ENCODE data around the gene UBE2D4. TPM values are rescaled to one million over a fixed set of nuclear protein-coding genes. Genes with fewer than 3 reads are reported as not detected.
A peak's percentile ranks its signal among the peaks of the same experiment; 100 is the strongest.

UBE2D4 gene
- total RNA-seq (10 to 100 TPM; 10.9 to 11.0 TPM), polyA plus RNA-seq (10 to 100 TPM; 16.5 to 21.9 TPM)

GRCh38 chr7:43925984-43926797 is at the start of gene UBE2D4:
UBE2D4 (plus strand) TSS chr7:43926436; CDS start chr7:43926533, 97 bp downstream.
- peak within 1 kb of the TSS; percentile 85 to 93 (median 90) for H3K4me3 Mint-ChIP-seq
- ChIA-PET CTCF (ENCODE audit: partially characterized antibody) (interaction anchor here (0.5 to 1.4 kb wide), 2 partner anchors 92 to 1189 kb away, joined by 3 to 4 read pairs; no protein-coding TSS in a partner anchor), POLR2A (ENCODE audit: partially characterized antibody) (interaction anchor here (0.6 to 2.8 kb wide), 14 partner anchors 9 to 922 kb away, joined by 3 to 18 read pairs (median 4); partner anchors contain the start of genes DBNL, H2AZ2, MRPS24 and NUDCD3)
- peak within 1 kb of the TSS; percentile 67 to 86 for H3K4me3 ChIP-seq (ENCODE audit: low read length in 2 of 2)
- no peaks in the 10 kb centered on the region for H3K9me3 ChIP-seq (ENCODE audit: control insufficient read depth in 1 of 2, low read length in 2 of 2)
- no peaks in the 10 kb centered on the region for H3K27me3 Mint-ChIP-seq
- intact Hi-C loops (cut with micrococcal nuclease) = loop anchor here (1.0 kb wide), 2 partner anchors 20 to 57 kb away; partner anchors contain the start of genes MRPS24 and URGCP
- H3K36me3 Mint-ChIP-seq = peaks cover 0 to 5% of the 10 kb centered on the region in 2 donors
- H3K36me3 ChIP-seq (ENCODE audit: insufficient read depth, low read length) = no peaks in the 10 kb centered on the region
- peak within 1 kb of the TSS; percentile 92 to 98 (median 97) for H3K27ac Mint-ChIP-seq
- H3K9me3 Mint-ChIP-seq = peaks cover 0 to 1% (median 0%) of the 10 kb centered on the region in 8 donors
- DNase-seq = peak; percentile 87 to 91 (median 90)
- no peaks in the 10 kb centered on the region for H3K27me3 ChIP-seq (ENCODE audit: insufficient read depth, low read length)
- peaks cover 15 to 38% (median 23%) of the 10 kb centered on the region in 4 donors for H3K4me1 Mint-ChIP-seq
- H3K27ac ChIP-seq (ENCODE audit: low read depth, low read length) = peak within 1 kb of the TSS; percentile 76
- H3K4me1 ChIP-seq (ENCODE audit: insufficient read depth, low read length) = peaks cover 30% of the 10 kb centered on the region

GRCh38 chr7:43876976-43877745 is 49.1 kb upstream of the UBE2D4 start:
- Mint-ChIP-seq H3K27me3 (no peaks in the 10 kb centered on the region), H3K4me1 (peaks cover 0 to 1% (median 0%) of the 10 kb centered on the region in 4 donors), H3K36me3 (peaks cover 54 to 62% of the 10 kb centered on the region in 2 donors), H3K27ac (no peak overlapping the region), H3K4me3 (no peak overlapping the region), H3K9me3 (peaks cover 0 to 2% (median 0%) of the 10 kb centered on the region in 8 donors)
- no peaks in the 10 kb centered on the region for H3K9me3 ChIP-seq (ENCODE audit: control insufficient read depth in 1 of 2, low read length in 2 of 2)
- H3K27ac ChIP-seq (ENCODE audit: low read depth, low read length) = no peak overlapping the region
- intact Hi-C loops (cut with micrococcal nuclease) = no loop called here
- no peak for DNase-seq
- H3K36me3 ChIP-seq (ENCODE audit: insufficient read depth, low read length) = peaks cover 40% of the 10 kb centered on the region
- H3K4me1 ChIP-seq (ENCODE audit: insufficient read depth, low read length) = no peaks in the 10 kb centered on the region
- no peak overlapping the region for H3K4me3 ChIP-seq (ENCODE audit: low read length in 2 of 2)
- no peaks in the 10 kb centered on the region for H3K27me3 ChIP-seq (ENCODE audit: insufficient read depth, low read length)
- ChIA-PET POLR2A (ENCODE audit: partially characterized antibody) (no interaction called here), CTCF (ENCODE audit: partially characterized antibody) (interaction anchor here (1.1 kb wide), 1 partner anchor 39 kb away, joined by 3 read pairs; no protein-coding TSS in a partner anchor)

- Mint-ChIP-seq H3K27ac (peak overlapping the region in 4 of 7 donors; percentile 30 to 75 (median 46)), H3K4me1 (peaks cover 0 to 1% (median 0%) of the 10 kb centered on the region in 4 donors), H3K4me3 (no peak overlapping the region), H3K9me3 (peaks cover 0 to 2% (median 0%) of the 10 kb centered on the region in 8 donors), H3K27me3 (no peaks in the 10 kb centered on the region), H3K36me3 (peaks cover 54 to 66% of the 10 kb centered on the region in 2 donors)
- Histone ChIP-seq H3K4me3 (ENCODE audit: low read length in 2 of 2) (no peak overlapping the region), H3K36me3 (ENCODE audit: insufficient read depth, low read length) (peaks cover 40% of the 10 kb centered on the region), H3K9me3 (ENCODE audit: control insufficient read depth in 1 of 2, low read length in 2 of 2) (no peaks in the 10 kb centered on the region), H3K27ac (ENCODE audit: low read depth, low read length) (no peak overlapping the region), H3K27me3 (ENCODE audit: insufficient read depth, low read length) (no peaks in the 10 kb centered on the region), H3K4me1 (ENCODE audit: insufficient read depth, low read length) (no peaks in the 10 kb centered on the region)
- CTCF ChIA-PET (ENCODE audit: partially characterized antibody) = no interaction called here
- POLR2A ChIA-PET (ENCODE audit: partially characterized antibody) = no interaction called here
- intact Hi-C loops (cut with micrococcal nuclease) = no loop called here
- no peak for DNase-seq
These were observed 48.0 kb upstream of the UBE2D4 start for GRCh38 chr7:43877968-43878864.

- H3K9me3 ChIP-seq (ENCODE audit: control insufficient read depth in 1 of 2, low read length in 2 of 2) = no peaks in the 10 kb centered on the region
- peak overlapping the region in 2 of 7 donors; percentile 62 to 63 for H3K27ac Mint-ChIP-seq
- ChIA-PET POLR2A (ENCODE audit: partially characterized antibody) (interaction anchor here (0.7 kb wide), 1 partner anchor 10 kb away, joined by 3 read pairs; no protein-coding TSS in a partner anchor), CTCF (ENCODE audit: partially characterized antibody) (no interaction called here)
- no peaks in the 10 kb centered on the region for H3K4me1 ChIP-seq (ENCODE audit: insufficient read depth, low read length)
- H3K27me3 Mint-ChIP-seq = no peaks in the 10 kb centered on the region
- no peaks in the 10 kb centered on the region for H3K27me3 ChIP-seq (ENCODE audit: insufficient read depth, low read length)
- no peak overlapping the region for H3K4me3 ChIP-seq (ENCODE audit: low read length in 2 of 2)
- no peak overlapping the region for H3K27ac ChIP-seq (ENCODE audit: low read depth, low read length)
- H3K9me3 Mint-ChIP-seq = peaks cover 0 to 2% (median 0%) of the 10 kb centered on the region in 8 donors
- no peak overlapping the region for H3K4me3 Mint-ChIP-seq
- peaks cover 59 to 71% of the 10 kb centered on the region in 2 donors for H3K36me3 Mint-ChIP-seq
- peaks cover 40% of the 10 kb centered on the region for H3K36me3 ChIP-seq (ENCODE audit: insufficient read depth, low read length)
- no peak for DNase-seq
- intact Hi-C loops (cut with micrococcal nuclease) = no loop called here
- peaks cover 0 to 1% (median 0%) of the 10 kb centered on the region in 4 donors for H3K4me1 Mint-ChIP-seq
These were observed 47.4 kb upstream of the UBE2D4 start for GRCh38 chr7:43878867-43879266.

GRCh38 chr7:43879477-43879876 is 46.8 kb upstream of the UBE2D4 start:
- no peak overlapping the region for H3K27ac Mint-ChIP-seq
- POLR2A ChIA-PET (ENCODE audit: partially characterized antibody) = interaction anchor here (0.6 to 0.7 kb wide), 2 partner anchors 11 to 60 kb away, joined by 3 to 4 read pairs; no protein-coding TSS in a partner anchor

GRCh38 chr7:43880596-43880995 is 45.6 kb upstream of the UBE2D4 start:
- peaks cover 41% of the 10 kb centered on the region for H3K36me3 ChIP-seq (ENCODE audit: insufficient read depth, low read length)
- no peaks in the 10 kb centered on the region for H3K4me1 ChIP-seq (ENCODE audit: insufficient read depth, low read length)
- Mint-ChIP-seq H3K4me3 (no peak overlapping the region), H3K4me1 (peaks cover 0 to 1% (median 0%) of the 10 kb centered on the region in 4 donors), H3K27ac (peak overlapping the region in 2 of 7 donors; percentile 42 to 43), H3K27me3 (no peaks in the 10 kb centered on the region), H3K36me3 (peaks cover 63 to 74% of the 10 kb centered on the region in 2 donors), H3K9me3 (no peaks in the 10 kb centered on the region)
- intact Hi-C loops (cut with micrococcal nuclease) = no loop called here
- no peak for DNase-seq
- H3K27me3 ChIP-seq (ENCODE audit: insufficient read depth, low read length) = no peaks in the 10 kb centered on the region
- CTCF ChIA-PET (ENCODE audit: partially characterized antibody) = interaction anchor here (0.6 kb wide), 1 partner anchor 239 kb away, joined by 3 read pairs; no protein-coding TSS in a partner anchor
- H3K9me3 ChIP-seq (ENCODE audit: control insufficient read depth in 1 of 2, low read length in 2 of 2) = no peaks in the 10 kb centered on the region
- no peak overlapping the region for H3K4me3 ChIP-seq (ENCODE audit: low read length in 2 of 2)
- POLR2A ChIA-PET (ENCODE audit: partially characterized antibody) = no interaction called here
- no peak overlapping the region for H3K27ac ChIP-seq (ENCODE audit: low read depth, low read length)

More at GRCh38 chr7:43879477-43879876, 46.8 kb upstream of the UBE2D4 start:
- Mint-ChIP-seq H3K9me3 (peaks cover 0 to 2% (median 0%) of the 10 kb centered on the region in 8 donors), H3K27me3 (no peaks in the 10 kb centered on the region), H3K4me3 (no peak overlapping the region), H3K4me1 (peaks cover 0 to 1% (median 0%) of the 10 kb centered on the region in 4 donors), H3K36me3 (peaks cover 63 to 77% of the 10 kb centered on the region in 2 donors)
- CTCF ChIA-PET (ENCODE audit: partially characterized antibody) = no interaction called here
- Histone ChIP-seq H3K36me3 (ENCODE audit: insufficient read depth, low read length) (peaks cover 40% of the 10 kb centered on the region), H3K4me1 (ENCODE audit: insufficient read depth, low read length) (no peaks in the 10 kb centered on the region), H3K27me3 (ENCODE audit: insufficient read depth, low read length) (no peaks in the 10 kb centered on the region), H3K4me3 (ENCODE audit: low read length in 2 of 2) (no peak overlapping the region), H3K27ac (ENCODE audit: low read depth, low read length) (no peak overlapping the region), H3K9me3 (ENCODE audit: control insufficient read depth in 1 of 2, low read length in 2 of 2) (no peaks in the 10 kb centered on the region)
- DNase-seq = no peak
- intact Hi-C loops (cut with micrococcal nuclease) = no loop called here
